GM18870 (cell line): ENCODE results near the gene BHLHE40.

Experiments
- ATAC-seq: cut with Tn5 transposase; IDR thresholded peaks from one replicate; pipeline ENCODE4 v1.9.1; 2021; ENCODE audit warnings: moderate library complexity; ENCODE audit not compliant: unreplicated experiment

The BHLHE40 gene

DNA sequence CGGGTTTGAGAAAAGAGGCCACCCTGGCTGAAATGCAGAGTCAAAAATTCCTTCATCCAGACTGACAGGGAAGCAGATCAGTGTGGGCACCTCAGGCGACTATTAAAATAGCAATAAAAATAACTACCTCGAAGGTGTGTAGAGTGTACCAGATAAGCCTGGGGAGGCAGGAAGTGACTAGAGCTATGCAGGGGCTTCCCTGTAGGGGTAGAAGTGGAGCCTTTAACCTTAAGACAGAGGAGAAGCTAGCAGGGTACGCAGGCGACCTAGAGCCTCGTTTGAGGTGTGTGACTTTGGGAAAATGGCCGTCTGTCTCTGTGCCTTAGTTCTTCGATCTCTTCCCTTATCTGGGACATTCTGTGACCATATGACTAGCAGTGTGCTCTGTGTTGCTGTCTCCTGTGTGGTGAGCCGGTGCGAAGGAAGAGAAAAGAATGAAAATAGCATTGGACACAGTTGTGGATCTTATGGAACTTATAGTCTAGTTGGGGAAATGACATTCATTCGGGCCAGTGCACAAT lies 17.6 kb downstream of the BHLHE40 start:
- no peak for ATAC-seq

DNA sequence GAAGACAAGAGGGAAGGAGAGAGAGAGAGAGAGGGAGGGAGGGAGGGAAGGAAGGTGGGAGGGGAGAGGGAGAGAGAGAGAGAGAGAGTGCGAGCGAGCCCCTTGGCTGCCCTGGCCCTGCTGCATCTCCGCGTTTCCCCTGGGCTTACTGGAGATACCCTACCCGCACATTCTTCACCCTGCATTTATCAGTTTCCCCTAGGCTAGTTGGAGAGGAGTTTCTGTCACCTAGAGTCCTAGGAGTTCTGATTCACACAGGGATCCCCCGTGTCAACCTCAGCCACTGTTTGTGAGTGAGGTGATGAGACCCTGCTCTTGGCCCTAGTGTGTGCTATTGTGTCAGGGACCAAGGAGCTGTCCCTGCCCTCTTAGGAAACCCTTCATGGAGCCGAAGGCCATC lies 18.7 kb downstream of the BHLHE40 start:
- ATAC-seq, result no peak

DNA sequence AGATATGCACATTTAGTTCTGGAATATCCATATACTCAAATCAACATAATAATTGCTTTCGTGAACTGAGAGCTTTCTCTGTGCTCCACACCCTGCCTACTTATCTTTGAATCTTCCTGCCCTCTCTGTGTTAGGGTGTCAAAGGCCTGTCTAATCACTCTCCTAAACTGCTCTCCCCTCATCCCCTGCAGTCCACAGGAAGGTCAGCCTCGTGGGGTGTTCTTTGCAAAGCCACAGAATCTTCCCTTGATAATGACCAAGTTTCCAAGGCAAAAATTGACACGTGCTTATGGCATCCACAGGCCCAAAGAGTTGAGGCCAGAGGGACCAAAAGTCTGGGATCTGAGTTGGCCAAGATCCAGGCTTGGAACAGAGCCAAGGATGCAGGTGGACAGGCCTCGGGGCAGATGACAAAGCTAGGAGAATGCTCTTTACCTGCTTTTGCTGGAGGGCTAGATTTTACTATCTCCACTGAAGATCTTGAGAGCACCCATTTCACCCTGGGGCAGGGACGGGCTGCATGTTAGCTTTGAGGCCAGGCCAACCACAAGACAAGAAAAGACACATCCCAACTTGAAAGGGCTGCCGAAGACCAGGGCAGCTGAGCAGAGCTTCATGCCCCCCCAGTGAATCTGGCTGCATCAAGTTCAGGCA lies 20.4 kb downstream of the BHLHE40 start:
- ATAC-seq, result no peak

DNA sequence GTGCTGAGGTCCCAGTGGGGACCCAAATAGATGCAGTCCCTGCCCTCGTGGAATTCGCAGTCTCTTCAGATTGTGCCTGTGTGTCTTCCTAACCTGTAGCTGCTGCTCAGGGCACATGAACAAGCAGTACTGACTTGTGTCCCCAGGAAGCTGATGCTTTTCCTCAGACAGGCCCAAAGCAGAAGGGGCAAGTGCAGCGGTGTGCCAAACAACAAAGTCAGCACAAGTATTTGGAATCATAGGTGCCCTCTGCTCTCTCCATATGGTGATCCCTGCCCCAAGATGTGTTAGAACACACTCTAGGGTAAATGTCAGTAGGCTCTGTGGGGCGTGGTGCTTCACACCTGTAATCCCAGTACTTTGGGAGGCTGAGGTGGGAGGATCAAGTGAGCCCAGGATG lies 21.9 kb downstream of the BHLHE40 start:
- ATAC-seq, result no peak

DNA sequence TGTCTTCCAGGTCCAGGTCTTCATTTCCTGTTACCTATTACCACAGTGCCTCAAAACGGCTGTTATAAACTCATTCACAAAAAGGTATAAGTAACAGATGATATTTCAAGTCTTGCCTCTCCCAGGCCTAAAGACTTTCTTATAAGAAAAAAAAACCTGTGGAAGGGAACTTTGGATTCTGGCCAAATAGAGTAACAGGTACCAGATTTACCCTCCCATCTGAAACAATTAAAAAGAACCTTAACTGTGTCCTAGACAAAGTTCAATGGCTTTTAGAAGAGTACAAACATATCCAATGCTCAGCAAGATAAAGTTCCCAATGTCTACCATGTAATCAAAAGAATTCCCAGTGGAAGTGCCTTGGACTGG lies 22.6 kb downstream of the BHLHE40 start:
- ATAC-seq, result no peak

DNA sequence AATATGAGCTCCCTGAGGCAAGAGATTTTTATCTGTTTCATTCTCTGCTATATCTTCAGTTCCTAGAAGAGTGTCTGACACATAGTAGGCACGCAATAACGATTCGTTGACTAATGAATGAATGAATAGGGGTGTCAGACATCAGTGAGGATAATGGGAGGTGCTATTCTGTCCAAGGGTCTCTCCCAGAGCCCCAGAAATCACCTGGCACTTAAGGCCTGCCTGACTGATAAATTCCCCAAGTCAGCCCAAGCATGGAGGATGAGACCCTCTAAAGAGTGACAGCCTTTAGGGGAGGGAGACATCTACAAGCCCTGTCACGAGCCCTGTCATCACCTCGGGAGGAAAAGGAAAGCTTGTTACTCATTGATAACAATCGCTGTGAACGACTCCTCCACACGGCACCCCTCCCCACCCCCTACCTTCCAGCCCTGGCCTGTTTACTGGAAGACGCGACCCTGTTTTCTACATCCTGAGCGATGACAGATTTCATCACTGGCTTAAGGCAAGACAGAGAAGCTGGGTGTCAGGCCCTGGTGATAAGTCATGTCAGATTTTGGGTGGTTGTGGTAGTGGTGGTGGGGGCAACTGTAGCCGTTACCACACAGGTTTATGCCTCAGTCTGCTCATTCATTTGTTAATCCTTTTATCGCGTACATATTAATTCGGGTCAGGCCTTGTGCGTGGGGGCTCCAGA lies 23.1 kb downstream of the BHLHE40 start:
- no peak for ATAC-seq

DNA sequence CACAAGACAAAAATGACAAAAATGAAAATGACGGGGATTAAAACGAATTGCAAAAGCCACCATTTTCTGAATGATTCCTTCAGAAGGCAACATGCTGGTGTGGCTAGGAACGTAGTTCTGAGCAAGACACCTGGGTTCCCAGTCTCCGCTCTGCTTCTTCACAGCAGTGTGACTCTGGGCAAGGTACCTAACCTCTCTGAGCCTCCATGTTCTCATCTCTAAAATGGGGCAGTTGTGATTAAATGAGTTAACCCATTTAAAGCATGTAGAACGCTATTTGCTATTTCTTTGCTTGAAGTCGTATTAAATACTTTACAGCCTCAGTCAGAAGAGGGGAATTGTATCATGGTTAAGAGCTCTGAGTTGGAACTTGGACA lies 23.6 kb downstream of the BHLHE40 start:
- no peak for ATAC-seq

DNA sequence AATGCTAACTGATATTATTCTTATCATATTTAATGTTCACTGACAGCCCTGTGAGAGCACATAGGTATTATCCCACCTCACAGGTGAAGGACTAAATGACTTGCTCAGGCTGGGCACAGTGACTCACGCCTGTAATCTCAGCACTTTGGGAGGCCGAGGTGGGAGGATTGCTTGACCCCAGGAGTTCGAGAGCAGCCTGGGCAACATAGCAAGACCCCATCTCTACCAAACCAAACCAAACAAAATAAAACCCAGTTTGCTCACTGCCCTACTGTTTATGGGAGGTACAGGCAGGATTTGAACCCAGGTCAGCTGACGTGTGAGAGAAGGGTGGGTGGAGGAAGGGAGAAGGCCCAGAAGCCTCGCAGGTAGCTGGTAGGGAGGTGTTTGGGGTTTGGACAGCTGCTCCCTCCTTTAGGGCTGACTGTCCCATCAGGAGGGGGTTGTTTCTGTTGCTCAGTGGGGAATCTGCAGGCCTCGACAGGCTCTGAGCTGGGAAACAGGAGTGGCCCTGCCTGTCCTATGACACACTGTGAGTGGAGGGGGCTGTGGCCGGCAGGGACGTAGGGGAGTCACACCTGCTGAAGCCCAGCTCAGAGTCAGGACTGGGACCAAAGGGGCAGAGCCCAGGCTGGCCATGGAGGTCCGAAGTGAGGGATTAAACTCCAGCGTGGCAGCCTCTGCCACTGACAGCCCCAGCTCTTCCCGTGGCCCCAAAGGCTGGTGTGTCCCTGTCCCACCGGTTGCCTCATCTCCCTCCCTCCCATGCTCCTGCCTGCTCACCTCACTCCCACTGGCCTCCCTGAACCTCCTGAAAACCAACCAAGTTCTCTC lies 25.3 kb downstream of the BHLHE40 start:
- ATAC-seq, result no peak

DNA sequence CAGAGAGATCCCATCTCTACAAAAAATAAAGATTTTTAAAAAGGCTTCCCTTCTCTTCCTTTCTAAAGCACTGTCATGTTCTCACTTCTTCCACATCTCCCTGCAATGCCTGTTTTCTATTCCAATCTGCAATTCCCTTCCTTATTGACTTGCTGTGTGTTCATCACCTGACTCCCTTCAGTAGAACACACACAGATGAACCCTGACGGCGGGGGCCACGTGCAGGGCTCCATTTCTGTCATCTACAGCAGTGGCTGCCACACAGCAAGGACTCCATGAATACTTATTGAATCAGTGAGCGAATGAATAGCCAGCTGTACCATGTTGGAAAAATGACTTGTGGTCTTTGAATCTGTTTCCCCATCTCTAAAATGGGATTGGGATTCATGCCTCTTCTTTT lies 26.1 kb downstream of the BHLHE40 start:
- no peak for ATAC-seq

DNA sequence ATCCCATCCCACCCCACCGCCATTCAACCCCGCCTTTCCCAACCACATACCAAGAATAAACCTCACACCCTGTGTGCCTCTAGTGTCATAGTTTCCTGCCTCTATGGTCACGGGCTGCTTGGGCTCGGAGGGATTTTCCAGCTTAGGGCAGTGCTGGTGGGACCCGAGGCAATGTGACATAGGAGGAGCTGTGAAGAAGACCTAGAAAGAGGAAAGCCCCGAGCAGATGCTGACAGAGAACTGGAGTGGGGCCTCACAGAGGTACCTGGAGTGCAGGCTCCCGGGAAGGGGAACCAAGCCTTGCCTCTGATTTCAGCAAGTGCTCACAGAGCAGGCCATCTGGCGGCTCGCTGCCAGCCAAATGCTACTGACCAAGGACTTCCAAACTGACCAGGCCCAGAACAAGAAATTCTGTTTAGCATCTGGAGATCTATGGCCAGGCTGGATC lies 27.5 kb downstream of the BHLHE40 start:
- peak; percentile 87 for ATAC-seq

DNA sequence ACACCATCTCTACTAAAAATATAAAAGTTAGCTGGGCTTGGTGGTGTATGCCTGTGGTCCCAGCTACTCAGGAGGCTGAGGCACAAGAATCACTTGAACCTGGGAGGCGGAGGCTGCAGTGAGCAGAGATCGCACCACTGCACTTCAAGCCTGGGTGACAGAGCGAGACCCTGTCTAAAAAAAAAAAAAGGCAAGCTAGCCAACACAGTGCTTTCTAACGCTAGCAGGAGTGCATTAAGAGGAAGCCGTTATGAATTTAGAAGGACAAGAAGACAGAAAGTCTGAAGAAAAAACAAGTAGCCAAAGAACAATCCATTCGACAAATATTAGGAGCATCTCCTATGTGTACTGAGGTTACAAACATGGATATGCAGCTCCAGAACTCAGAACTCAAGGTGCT lies 28.6 kb downstream of the BHLHE40 start:
- ATAC-seq, result no peak

DNA sequence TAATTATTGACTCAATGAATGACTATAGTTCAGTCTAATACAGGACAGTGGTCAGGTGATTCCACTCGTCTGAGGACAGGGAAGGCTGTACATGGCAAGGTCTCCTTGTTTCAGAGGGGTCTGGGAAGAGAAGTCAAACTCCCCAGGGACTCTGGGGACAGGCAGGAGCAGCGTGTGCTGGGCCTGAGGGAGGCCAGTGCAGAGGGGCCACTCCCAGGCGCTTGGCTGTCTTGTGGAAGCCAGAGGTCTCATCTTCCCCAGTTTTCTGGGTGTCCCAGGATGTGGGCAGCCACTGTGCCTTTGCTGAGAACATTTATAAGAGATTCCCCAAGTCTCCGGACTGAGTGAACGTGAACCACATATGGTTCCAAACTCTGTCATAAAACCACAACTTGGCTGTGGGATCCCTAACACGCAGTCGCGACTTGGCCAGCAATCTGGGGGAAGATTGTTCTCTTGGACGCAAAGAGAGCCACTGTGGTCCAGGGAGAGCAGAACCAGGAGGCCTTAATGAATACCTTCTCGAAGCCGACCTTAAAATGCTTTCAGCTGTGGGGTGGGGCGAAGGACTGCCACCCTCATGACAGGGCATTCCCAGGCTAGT lies 30.4 kb downstream of the BHLHE40 start:
- no peak for ATAC-seq

DNA sequence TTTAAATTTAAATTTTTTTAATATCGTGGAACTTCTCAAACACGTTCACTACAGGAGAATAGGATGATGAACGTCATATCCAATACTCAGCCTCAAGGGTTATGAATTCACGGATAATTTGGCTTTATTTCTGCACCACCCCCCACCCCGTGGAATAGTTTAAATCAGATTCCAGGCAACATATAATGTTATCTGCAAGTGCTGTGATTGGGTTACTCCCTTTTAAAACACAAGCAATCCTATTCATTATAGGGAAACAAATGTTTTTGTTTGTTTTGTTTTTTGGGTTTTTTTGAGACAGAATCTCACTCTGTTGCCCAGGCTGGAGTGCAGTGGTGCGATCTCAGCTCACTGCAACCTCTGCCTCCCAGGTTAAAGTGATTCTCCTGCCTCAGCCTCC lies 30.9 kb downstream of the BHLHE40 start:
- no peak for ATAC-seq

DNA sequence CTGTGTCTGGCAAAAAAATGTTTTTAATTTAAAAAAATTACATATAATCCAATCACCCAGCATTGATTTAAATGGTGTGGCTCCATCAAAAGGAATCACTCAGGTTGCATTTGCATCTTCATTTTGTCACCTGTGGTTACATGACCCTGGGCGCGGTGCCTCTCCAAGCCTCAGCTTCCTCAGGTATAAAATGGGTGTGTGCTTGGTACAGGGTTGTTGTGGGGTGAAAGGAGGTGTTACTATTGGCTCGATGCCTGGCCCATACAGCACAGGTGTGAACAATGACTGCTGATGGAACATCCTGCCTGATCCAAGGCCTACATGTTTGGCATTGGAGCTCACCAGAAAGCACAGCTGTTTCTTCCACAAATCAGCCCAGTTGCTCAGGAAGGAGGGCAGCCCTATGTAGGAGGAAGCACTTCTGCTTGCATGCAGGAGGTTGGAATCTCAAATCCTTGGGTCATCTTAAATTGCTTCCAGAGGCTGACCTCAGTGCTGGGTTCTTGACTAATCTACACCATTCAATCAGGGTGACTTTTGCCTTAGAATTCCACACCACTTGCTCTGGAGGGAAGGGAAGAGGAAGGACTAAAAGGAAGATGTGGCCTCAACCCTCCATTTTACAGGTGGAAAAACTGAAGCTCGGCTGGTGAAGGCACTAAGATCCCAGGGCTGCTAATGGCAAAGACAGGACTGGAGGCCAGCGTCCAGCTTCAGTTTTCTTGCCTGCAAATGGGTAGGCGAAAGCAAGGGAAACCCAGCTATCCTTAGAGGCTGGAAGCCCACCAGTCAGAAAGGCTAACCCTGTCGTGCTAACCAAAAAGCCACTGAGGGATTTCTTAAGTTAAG lies 31.7 kb downstream of the BHLHE40 start:
- ATAC-seq, result no peak

DNA sequence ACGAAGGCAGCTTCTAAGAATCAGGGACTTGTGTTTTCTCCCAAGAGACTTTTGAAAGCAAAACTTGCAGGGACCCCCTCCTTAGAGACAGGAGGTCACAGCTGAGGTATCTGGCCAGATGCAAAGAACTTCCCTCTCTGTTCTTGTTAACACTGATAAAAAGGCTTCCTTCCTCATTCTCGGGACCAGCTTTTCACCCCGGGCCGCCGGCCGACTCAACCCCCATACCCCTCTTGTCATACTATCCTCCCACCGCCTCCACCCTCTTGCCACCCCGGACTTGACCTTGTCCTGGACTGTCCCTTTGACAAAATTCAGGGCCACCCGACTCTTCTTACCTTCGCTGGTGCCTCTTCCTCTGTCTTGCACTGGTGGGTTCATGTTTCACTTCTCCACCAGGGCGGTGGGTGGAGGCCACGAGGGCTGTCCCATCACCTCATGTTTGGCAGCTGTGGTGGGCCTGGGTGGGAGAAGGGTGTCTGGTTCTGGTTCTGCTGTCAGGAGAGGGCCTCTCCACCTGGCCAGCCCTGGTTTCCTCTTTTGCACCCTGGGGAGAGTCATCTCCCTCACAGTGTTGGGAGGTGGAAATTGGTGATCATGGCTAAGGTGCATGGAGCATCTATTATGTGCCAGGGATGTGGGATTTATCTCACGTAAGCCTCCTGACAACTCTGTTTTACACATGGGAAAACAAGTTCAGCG lies 32.5 kb downstream of the BHLHE40 start:
- ATAC-seq, result peak; percentile 42

DNA sequence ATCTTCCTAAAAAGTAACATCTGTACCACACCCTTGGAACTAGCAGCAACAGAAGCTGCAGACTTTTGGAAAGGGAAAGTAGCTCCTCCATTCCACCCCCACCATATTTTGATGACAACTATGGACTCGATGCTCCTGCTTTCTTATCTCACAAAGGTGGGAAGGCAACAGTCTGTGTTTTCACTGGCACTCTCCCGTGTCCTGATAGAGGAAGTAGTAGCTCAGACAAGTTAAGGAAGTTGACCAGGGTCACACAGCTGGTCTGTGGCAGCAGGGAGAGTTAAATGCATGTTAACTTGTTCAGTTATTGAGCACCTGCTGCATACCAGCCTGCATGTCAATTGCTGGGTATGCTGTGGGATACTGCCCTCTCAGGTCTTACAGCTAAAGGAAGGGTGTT lies 33.1 kb downstream of the BHLHE40 start:
- ATAC-seq, result no peak

DNA sequence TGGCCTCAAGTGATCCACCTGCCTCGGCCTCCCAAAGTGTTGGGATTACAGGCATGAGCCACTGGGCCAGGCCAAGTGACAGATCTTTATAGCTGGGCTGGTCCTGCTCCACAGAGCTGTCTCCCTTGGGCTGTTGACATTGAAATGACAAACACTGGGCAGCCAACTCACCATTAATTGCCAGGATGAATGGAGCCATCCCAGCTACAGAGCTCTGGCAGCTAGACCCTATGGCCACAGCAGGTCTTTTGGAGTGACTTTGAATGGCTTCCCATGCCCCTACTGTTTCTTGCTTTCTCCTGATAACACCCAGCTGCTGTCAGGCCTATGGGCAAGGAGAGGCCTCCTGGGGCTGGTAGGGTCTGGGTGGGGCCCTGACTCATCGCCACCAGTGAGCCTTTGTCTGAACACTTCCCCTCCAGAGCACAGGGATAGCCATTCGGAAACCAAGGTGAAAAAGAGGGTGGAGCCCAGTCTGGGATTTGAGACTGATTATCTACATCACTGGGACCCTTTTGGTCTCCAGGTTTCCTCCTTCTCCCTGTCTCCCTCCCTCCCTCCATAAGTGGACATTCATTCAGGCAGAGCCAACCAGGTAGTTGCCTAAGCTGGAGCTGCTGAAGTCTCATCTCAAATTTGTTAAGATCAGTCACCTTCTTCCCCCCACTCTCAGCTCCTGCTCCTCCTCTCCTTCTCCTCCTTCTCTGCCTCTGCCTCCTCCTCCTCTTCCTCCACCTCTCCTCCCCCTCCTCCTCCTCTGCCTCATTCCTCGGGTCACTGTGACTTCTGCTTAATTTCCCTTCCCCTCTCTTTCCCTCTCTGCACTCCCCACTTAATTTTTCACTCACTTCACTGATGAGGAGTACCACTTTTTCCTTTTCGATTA lies 34.0 kb downstream of the BHLHE40 start:
- ATAC-seq, result no peak

DNA sequence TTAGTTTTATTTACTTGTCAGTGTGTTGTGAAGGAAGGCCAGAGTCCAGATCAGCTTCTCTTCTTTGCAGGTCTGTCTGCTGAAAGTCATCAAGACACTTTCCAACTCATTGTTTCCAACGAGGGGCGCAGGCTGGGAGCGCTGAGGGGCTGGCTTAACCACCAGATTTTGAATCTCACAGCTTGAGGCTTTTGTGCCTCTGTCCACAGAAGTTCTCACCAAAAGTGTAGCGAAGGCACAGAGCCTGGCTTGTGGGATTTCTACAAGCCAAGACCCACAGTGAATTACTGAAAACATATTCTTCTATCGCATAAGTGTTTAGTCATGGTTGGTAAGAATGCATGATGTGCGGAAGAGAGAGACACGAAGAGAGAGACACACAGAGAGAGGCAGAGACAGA lies 35.2 kb downstream of the BHLHE40 start:
- no peak for ATAC-seq

DNA sequence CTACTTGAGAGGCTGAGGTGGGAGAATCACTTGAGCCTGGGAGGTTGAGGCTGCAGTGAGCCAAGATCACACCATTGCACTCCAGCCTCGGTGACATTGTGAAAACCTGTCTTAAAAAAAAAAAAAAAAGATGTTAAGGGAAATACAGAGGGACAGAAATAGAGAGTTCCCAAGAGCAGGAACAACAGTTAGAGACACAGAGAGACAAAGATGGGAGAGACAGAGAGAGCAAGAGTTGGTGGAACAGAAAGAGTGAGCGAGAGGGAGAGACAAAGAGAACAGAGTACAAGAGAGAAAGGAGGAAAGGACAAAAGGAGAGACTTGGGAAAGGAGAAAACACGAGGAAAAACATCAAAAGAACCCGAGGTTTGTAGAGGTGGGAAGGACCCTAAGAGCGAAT lies 35.8 kb downstream of the BHLHE40 start:
- ATAC-seq, result no peak
